ENCODE data around the gene SEPHS1.

SEPHS1 gene

GRCh38 chr10:13322615-13323148, 25.4 kb downstream of the SEPHS1 start:
- DNase-seq (ENCODE audit: low spot score): no peak
- TF ChIP-seq CTCF (IDR thresholded peaks at IDR 0.05; ENCODE audit: extremely low read depth, missing control alignments): no peak

- no peak for DNase-seq (ENCODE audit: low spot score)
- TF ChIP-seq CTCF (IDR thresholded peaks at IDR 0.05; ENCODE audit: extremely low read depth, missing control alignments): no peak
These were observed 26.5 kb downstream of the SEPHS1 start for GRCh38 chr10:13321576-13321975.

DNA sequence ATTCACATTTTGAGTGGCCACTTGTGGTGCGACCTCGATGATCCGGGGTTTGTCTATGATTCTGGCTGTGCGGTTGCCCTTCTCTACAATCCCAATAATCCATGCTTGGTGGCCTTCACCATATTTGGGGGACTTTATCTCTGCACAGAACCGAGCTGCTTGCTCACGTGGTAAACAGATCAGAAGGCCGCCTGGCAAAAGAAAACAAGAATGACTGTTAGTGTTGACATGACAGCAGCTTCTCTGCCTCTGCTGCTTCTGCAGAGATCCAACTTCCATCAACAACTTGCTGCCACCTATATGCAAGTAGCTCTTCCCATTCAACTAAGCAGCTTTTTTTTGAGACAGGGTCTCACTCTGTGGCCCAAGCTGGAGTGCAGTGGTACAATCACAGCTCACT, 28.9 kb downstream of the SEPHS1 start:
- no peak for DNase-seq (ENCODE audit: low spot score)
- no peak for TF ChIP-seq CTCF (IDR thresholded peaks at IDR 0.05; ENCODE audit: extremely low read depth, missing control alignments)

- TF ChIP-seq CTCF (IDR thresholded peaks at IDR 0.05; ENCODE audit: extremely low read depth, missing control alignments): no peak
- no peak for DNase-seq (ENCODE audit: low spot score)
These were observed 30.6 kb downstream of the SEPHS1 start for GRCh38 chr10:13317474-13317873.

- TF ChIP-seq CTCF (IDR thresholded peaks at IDR 0.05; ENCODE audit: extremely low read depth, missing control alignments): no peak
- DNase-seq (ENCODE audit: low spot score): no peak
These were observed 31.3 kb downstream of the SEPHS1 start for GRCh38 chr10:13316635-13317311.

GRCh38 chr10:13315361-13315760, 32.7 kb downstream of the SEPHS1 start:
- no peak for DNase-seq (ENCODE audit: low spot score)
- no peak for TF ChIP-seq CTCF (IDR thresholded peaks at IDR 0.05; ENCODE audit: extremely low read depth, missing control alignments)

DNA sequence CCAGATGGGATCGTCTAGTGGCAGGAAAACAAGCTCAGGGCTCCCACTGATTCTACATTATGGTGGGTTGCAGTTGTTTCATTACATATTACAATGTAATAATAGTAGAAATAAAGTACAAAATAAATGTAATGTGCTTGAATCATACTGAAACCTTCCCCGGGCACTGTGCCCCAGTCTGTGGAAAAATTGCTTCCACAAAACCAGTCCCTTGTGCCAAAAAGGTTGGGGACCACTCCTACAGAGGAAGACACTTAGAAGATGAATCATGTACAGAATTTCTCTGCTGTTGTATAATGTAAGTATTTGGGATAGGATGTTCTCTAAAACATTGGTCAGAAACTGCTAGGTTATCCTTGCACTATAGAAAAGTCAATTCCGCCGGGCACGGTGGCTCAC, 36.9 kb downstream of the SEPHS1 start:
- TF ChIP-seq CTCF (IDR thresholded peaks at IDR 0.05; ENCODE audit: extremely low read depth, missing control alignments): no peak
- DNase-seq (ENCODE audit: low spot score): no peak

Data from GM20000 (cell line).